SK-N-SH treated with all-trans-retinoic acid at 6 μM for 48 hours (cell line): ENCODE measurements around the gene NPC1.

Experiments used
- ATAC-seq: fragments of 200-7000 bp; cut with Tn5 transposase; 3 replicates; pipeline ENCODE4 v1.9.1; 2020; ENCODE audit warnings: mild to moderate bottlenecking, moderate library complexity
- ARNTL ChIP-seq: fragments of 450-650 bp; formaldehyde crosslinking; IDR thresholded peaks from 2 replicates; pipeline ENCODE4 v1.5.0; 2020; ENCODE audit warnings: low read depth, mild to moderate bottlenecking, moderate library complexity, borderline replicate concordance
- BACH2 ChIP-seq: fragments of 250-450 bp; sonication (Bioruptor Pico); IDR thresholded peaks from 2 replicates; pipeline ENCODE4 v1.9.0; 2021; ENCODE audit warnings: mild to moderate bottlenecking, borderline replicate concordance
- CSDC2 ChIP-seq: fragments of 250-450 bp; sonication (Bioruptor Pico); IDR thresholded peaks from 2 replicates; pipeline ENCODE4 v1.5.0; 2020; ENCODE audit warnings: mild to moderate bottlenecking, moderate library complexity
- ESRRG ChIP-seq: fragments of 250-450 bp; sonication (Bioruptor Pico); IDR thresholded peaks from 2 replicates; pipeline ENCODE4 v1.6.1; 2021; ENCODE audit warnings: mild to moderate bottlenecking
- GLIS3 ChIP-seq: fragments of 250-450 bp; sonication (Bioruptor Pico); IDR thresholded peaks from 2 replicates; pipeline ENCODE4 v1.5.0; 2020; ENCODE audit warnings: mild to moderate bottlenecking, moderate library complexity
- ISL1 ChIP-seq: fragments of 250-450 bp; sonication (Bioruptor Pico); IDR thresholded peaks from 2 replicates; pipeline ENCODE4 v2.1.2; 2022; ENCODE audit warnings: mild to moderate bottlenecking, moderate library complexity
- OSR1 ChIP-seq: fragments of 250-450 bp; sonication (Bioruptor Pico); IDR thresholded peaks from 2 replicates; pipeline ENCODE4 v1.8.0; 2022; ENCODE audit warnings: moderate library complexity, mild to moderate bottlenecking, inconsistent platforms
- PPARA ChIP-seq: fragments of 250-450 bp; sonication (Bioruptor Pico); IDR thresholded peaks from 2 replicates; pipeline ENCODE4 v1.5.0; 2020; ENCODE audit warnings: mild to moderate bottlenecking, borderline replicate concordance
- RARB ChIP-seq: fragments of 250-450 bp; sonication (Bioruptor Pico); IDR thresholded peaks from 2 replicates; pipeline ENCODE4 v1.8.0; 2021; ENCODE audit warnings: mild to moderate bottlenecking, moderate library complexity
- SNAI2 ChIP-seq: fragments of 250-450 bp; sonication (Bioruptor Pico); IDR thresholded peaks from 2 replicates; pipeline ENCODE4 v1.5.0; 2020; ENCODE audit warnings: mild to moderate bottlenecking, moderate library complexity
- TCF4 ChIP-seq: fragments of 250-450 bp; sonication (Bioruptor Pico); IDR thresholded peaks from 2 replicates; pipeline ENCODE4 v1.8.0; 2021; ENCODE audit warnings: mild to moderate bottlenecking, moderate library complexity, borderline replicate concordance
- TOX ChIP-seq: fragments of 250-450 bp; sonication (Bioruptor Pico); IDR thresholded peaks from 2 replicates; pipeline ENCODE4 v1.8.0; 2021; ENCODE audit warnings: mild to moderate bottlenecking, moderate library complexity, borderline replicate concordance
- ZC3H10 ChIP-seq: fragments of 250-450 bp; sonication (Bioruptor Pico); IDR thresholded peaks from 2 replicates; pipeline ENCODE4 v1.5.1; 2021; ENCODE audit warnings: mild to moderate bottlenecking, moderate library complexity
- ZFP3 ChIP-seq: fragments of 250-450 bp; sonication (Bioruptor Pico); IDR thresholded peaks from 2 replicates; pipeline ENCODE4 v1.5.0; 2020; ENCODE audit warnings: mild to moderate bottlenecking, moderate library complexity
- ZFP30 ChIP-seq: fragments of 450-650 bp; formaldehyde crosslinking; IDR thresholded peaks from 2 replicates; pipeline ENCODE4 v1.5.0; 2022; ENCODE audit warnings: mild to moderate bottlenecking, moderate library complexity
- ZNF565 ChIP-seq: fragments of 450-650 bp; formaldehyde crosslinking; conservative IDR thresholded peaks from 2 replicates; pipeline ENCODE4 v1.5.0; 2020; ENCODE audit warnings: low read depth, mild to moderate bottlenecking, moderate library complexity
- TF ChIP-seq, protein P1 (sequence below): fragments of 250-450 bp; sonication (Bioruptor Pico); IDR thresholded peaks from 2 replicates; pipeline ENCODE4 v1.5.0; 2020; ENCODE audit warnings: mild to moderate bottlenecking, moderate library complexity
- TF ChIP-seq, protein P2 (sequence below): fragments of 250-450 bp; sonication (Bioruptor Pico); IDR thresholded peaks from 2 replicates; pipeline ENCODE4 v1.8.0; 2020; ENCODE audit warnings: mild to moderate bottlenecking, moderate library complexity, borderline replicate concordance
- TF ChIP-seq, protein P3 (sequence below): fragments of 250-450 bp; sonication (Bioruptor Pico); IDR thresholded peaks from 2 replicates; pipeline ENCODE4 v1.5.1; 2020; ENCODE audit warnings: low read depth, mild to moderate bottlenecking, moderate library complexity
- TF ChIP-seq, protein P4 (sequence below): fragments of 250-450 bp; sonication (Bioruptor Pico); IDR thresholded peaks from 2 replicates; pipeline ENCODE4 v1.5.1; 2021; ENCODE audit warnings: mild to moderate bottlenecking, moderate library complexity

NPC1 gene

DNA sequence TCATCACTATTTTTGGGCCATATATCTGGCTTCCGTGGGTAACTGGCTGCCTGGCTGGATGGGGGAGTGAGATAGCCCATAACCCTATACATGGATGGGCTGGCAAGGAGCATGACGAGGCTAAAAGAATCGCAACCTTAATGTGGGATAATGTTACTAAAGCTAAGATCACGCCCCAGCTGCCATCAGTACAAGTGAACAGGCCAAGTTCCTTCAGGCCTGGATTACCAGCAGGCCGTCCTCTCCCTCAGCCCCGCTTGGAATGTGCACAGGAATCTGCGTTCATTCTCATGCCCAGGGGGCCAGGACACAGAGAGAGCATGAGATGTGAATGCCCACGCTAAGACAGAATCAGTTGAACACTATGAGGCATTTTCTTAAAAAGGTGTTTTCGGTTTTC is 48.3 kb downstream of the NPC1 start:
- ATAC-seq, result no peak
- TF ChIP-seq, protein P1, sequence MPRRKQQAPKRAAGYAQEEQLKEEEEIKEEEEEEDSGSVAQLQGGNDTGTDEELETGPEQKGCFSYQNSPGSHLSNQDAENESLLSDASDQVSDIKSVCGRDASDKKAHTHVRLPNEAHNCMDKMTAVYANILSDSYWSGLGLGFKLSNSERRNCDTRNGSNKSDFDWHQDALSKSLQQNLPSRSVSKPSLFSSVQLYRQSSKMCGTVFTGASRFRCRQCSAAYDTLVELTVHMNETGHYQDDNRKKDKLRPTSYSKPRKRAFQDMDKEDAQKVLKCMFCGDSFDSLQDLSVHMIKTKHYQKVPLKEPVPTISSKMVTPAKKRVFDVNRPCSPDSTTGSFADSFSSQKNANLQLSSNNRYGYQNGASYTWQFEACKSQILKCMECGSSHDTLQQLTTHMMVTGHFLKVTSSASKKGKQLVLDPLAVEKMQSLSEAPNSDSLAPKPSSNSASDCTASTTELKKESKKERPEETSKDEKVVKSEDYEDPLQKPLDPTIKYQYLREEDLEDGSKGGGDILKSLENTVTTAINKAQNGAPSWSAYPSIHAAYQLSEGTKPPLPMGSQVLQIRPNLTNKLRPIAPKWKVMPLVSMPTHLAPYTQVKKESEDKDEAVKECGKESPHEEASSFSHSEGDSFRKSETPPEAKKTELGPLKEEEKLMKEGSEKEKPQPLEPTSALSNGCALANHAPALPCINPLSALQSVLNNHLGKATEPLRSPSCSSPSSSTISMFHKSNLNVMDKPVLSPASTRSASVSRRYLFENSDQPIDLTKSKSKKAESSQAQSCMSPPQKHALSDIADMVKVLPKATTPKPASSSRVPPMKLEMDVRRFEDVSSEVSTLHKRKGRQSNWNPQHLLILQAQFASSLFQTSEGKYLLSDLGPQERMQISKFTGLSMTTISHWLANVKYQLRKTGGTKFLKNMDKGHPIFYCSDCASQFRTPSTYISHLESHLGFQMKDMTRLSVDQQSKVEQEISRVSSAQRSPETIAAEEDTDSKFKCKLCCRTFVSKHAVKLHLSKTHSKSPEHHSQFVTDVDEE (CRISPR knock-in tag), result no peak
- TF ChIP-seq BACH2 (CRISPR knock-in tag) (no peak), CSDC2 (CRISPR knock-in tag) (no peak), SNAI2 (CRISPR knock-in tag) (no peak), GLIS3 (CRISPR knock-in tag) (no peak), OSR1 (CRISPR knock-in tag) (no peak), ZFP3 (CRISPR knock-in tag) (no peak), ZC3H10 (CRISPR knock-in tag) (no peak), ARNTL (CRISPR knock-in tag) (no peak), ZFP30 (CRISPR knock-in tag) (no peak)
- TF ChIP-seq, protein P2, sequence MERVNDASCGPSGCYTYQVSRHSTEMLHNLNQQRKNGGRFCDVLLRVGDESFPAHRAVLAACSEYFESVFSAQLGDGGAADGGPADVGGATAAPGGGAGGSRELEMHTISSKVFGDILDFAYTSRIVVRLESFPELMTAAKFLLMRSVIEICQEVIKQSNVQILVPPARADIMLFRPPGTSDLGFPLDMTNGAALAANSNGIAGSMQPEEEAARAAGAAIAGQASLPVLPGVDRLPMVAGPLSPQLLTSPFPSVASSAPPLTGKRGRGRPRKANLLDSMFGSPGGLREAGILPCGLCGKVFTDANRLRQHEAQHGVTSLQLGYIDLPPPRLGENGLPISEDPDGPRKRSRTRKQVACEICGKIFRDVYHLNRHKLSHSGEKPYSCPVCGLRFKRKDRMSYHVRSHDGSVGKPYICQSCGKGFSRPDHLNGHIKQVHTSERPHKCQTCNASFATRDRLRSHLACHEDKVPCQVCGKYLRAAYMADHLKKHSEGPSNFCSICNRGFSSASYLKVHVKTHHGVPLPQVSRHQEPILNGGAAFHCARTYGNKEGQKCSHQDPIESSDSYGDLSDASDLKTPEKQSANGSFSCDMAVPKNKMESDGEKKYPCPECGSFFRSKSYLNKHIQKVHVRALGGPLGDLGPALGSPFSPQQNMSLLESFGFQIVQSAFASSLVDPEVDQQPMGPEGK (CRISPR knock-in tag), result no peak

DNA sequence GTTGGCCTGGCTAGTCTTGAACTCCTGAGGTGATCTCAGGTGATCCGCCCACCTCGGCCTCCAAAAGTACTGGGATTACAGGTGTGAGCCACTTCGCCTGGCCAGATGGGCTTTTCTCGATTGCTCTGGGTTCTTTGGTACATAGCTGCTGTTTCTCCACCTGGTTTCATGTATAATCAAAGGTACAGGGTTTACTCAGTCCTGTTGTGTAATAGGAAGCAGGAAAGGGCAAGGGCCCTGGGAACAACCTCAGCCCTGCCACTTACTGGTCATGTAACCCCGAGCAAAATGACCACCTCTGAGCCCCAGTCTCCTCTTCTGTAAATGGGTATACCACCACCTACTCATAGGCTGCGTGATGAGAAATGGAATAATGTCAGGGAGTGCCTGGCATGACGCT is 49.0 kb downstream of the NPC1 start:
- no peak for ATAC-seq
- TF ChIP-seq, protein P3, sequence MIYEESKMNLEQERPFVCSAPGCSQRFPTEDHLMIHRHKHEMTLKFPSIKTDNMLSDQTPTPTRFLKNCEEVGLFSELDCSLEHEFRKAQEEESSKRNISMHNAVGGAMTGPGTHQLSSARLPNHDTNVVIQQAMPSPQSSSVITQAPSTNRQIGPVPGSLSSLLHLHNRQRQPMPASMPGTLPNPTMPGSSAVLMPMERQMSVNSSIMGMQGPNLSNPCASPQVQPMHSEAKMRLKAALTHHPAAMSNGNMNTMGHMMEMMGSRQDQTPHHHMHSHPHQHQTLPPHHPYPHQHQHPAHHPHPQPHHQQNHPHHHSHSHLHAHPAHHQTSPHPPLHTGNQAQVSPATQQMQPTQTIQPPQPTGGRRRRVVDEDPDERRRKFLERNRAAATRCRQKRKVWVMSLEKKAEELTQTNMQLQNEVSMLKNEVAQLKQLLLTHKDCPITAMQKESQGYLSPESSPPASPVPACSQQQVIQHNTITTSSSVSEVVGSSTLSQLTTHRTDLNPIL (CRISPR knock-in tag), result no peak
- TF ChIP-seq PPARA (CRISPR knock-in tag), result no peak
- TF ChIP-seq ZC3H10 (CRISPR knock-in tag), result no peak
- no peak for TF ChIP-seq GLIS3 (CRISPR knock-in tag)
- TF ChIP-seq ISL1 (CRISPR knock-in tag), result no peak
- TF ChIP-seq SNAI2 (CRISPR knock-in tag), result no peak
- TF ChIP-seq BACH2 (CRISPR knock-in tag), result no peak
- no peak for TF ChIP-seq RARB (CRISPR knock-in tag)
- TF ChIP-seq CSDC2 (CRISPR knock-in tag), result no peak

DNA sequence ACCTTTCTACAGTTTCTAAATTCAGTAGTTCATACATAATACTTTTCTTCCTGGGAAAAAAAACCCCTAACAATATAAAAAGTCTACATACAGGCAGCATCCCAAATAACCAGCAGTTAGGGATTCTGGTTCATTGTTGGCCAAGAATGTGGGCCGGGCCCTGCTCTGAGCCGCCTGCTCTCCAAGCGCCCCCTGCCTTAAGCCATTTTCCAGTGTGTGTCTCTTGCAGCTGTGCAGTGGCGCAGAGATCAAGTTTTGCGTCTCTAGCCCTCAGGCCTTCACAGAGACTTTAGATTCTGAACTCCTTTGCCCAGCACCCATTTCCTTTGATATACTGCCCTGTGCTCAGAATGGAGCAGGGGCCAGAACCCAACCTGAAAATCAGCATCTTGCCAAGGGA is 50.1 kb downstream of the NPC1 start:
- no peak for ATAC-seq
- TF ChIP-seq, protein P4, sequence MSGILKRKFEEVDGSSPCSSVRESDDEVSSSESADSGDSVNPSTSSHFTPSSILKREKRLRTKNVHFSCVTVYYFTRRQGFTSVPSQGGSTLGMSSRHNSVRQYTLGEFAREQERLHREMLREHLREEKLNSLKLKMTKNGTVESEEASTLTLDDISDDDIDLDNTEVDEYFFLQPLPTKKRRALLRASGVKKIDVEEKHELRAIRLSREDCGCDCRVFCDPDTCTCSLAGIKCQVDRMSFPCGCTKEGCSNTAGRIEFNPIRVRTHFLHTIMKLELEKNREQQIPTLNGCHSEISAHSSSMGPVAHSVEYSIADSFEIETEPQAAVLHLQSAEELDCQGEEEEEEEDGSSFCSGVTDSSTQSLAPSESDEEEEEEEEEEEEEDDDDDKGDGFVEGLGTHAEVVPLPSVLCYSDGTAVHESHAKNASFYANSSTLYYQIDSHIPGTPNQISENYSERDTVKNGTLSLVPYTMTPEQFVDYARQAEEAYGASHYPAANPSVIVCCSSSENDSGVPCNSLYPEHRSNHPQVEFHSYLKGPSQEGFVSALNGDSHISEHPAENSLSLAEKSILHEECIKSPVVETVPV, result no peak
- TF ChIP-seq SNAI2 (CRISPR knock-in tag), result no peak
- TF ChIP-seq TOX (CRISPR knock-in tag), result no peak
- TF ChIP-seq, protein P2 (CRISPR knock-in tag), result no peak
- no peak for TF ChIP-seq ISL1 (CRISPR knock-in tag)
- TF ChIP-seq CSDC2 (CRISPR knock-in tag), result no peak
- no peak for TF ChIP-seq ZNF565 (CRISPR knock-in tag)
- TF ChIP-seq RARB (CRISPR knock-in tag), result no peak
- no peak for TF ChIP-seq ZFP30 (CRISPR knock-in tag)
- TF ChIP-seq ESRRG (CRISPR knock-in tag), result no peak

DNA sequence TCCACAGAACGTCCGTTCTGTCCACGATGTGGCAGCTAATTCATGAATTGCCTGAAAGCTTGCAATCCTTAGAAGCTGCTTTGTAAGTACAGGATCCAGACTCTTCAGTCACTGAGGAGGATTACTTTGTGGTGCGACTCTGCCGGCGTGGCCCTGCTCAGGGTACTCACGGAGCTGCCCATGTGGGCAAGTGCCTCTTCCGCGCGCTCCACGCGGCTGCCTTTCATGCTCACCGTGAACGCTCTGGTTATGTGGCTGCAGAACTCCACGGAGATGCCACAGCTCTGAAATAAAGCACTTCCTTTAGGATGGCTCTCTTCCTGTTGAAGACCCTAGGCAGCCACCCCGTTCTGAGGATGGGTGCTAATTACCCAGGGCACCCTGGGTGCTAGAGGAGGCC is 52.0 kb downstream of the NPC1 start:
- ATAC-seq, result no peak
- TF ChIP-seq RARB (CRISPR knock-in tag), result no peak
- TF ChIP-seq ZFP3 (CRISPR knock-in tag), result no peak
- no peak for TF ChIP-seq CSDC2 (CRISPR knock-in tag)
- no peak for TF ChIP-seq ESRRG (CRISPR knock-in tag)
- no peak for TF ChIP-seq OSR1 (CRISPR knock-in tag)
- no peak for TF ChIP-seq PPARA (CRISPR knock-in tag)
- no peak for TF ChIP-seq ZC3H10 (CRISPR knock-in tag)
- no peak for TF ChIP-seq TOX (CRISPR knock-in tag)
- no peak for TF ChIP-seq TCF4
- TF ChIP-seq SNAI2 (CRISPR knock-in tag), result no peak
- TF ChIP-seq, protein P4, result no peak
- TF ChIP-seq ZNF565 (CRISPR knock-in tag), result no peak
- TF ChIP-seq, protein P1 (CRISPR knock-in tag), result no peak
- no peak for TF ChIP-seq GLIS3 (CRISPR knock-in tag)
- TF ChIP-seq ZFP30 (CRISPR knock-in tag), result no peak
